Measurements from ENCODE around the gene MGMT. TPM values are rescaled to one million over a fixed set of nuclear protein-coding genes. Genes with fewer than 3 reads are reported as not detected.

The MGMT gene
- total RNA-seq, 1 donor from 2014 or later: 19.4 TPM

GRCh38 chr10:129702605-129703004 lies 235.6 kb downstream of the MGMT start:
- TF ChIP-seq CTCF (IDR thresholded peaks at IDR 0.05): no peak
- Histone ChIP-seq H3K9me3 (no peaks in the 10 kb centered on the region), H3K4me1 (no peaks in the 10 kb centered on the region), H3K36me3 (no peaks in the 10 kb centered on the region), H3K27ac (no peak overlapping the region), H3K27me3 (no peaks in the 10 kb centered on the region), H3K4me3 (no peak overlapping the region)
- DNase-seq: no peak
- ATAC-seq: no peak
- intact Hi-C loops (cut with DNase I): no loop called here

- DNase-seq: no peak
- ATAC-seq: no peak
- no peak for TF ChIP-seq CTCF (IDR thresholded peaks at IDR 0.05)
- H3K36me3 ChIP-seq: no peaks in the 10 kb centered on the region
- no peak overlapping the region for H3K4me3 ChIP-seq
- H3K4me1 ChIP-seq: peaks cover 6% of the 10 kb centered on the region
- no peak overlapping the region for H3K27ac ChIP-seq
- H3K9me3 ChIP-seq: no peaks in the 10 kb centered on the region
- intact Hi-C loops (cut with DNase I): no loop called here
- no peaks in the 10 kb centered on the region for H3K27me3 ChIP-seq
Observed at GRCh38 chr10:129703287-129704137, 236.5 kb downstream of the MGMT start.

- DNase-seq (no peak), ATAC-seq (no peak)
- H3K9me3 ChIP-seq: no peaks in the 10 kb centered on the region
- no peaks in the 10 kb centered on the region for H3K27me3 ChIP-seq
- H3K36me3 ChIP-seq: peaks cover 4% of the 10 kb centered on the region
- intact Hi-C loops (cut with DNase I): no loop called here
- H3K4me3 ChIP-seq: no peak overlapping the region
- no peak overlapping the region for H3K27ac ChIP-seq
- no peak for TF ChIP-seq CTCF (IDR thresholded peaks at IDR 0.05)
- H3K4me1 ChIP-seq: peaks cover 6% of the 10 kb centered on the region
Observed at GRCh38 chr10:129704225-129704624, 237.2 kb downstream of the MGMT start.

DNA sequence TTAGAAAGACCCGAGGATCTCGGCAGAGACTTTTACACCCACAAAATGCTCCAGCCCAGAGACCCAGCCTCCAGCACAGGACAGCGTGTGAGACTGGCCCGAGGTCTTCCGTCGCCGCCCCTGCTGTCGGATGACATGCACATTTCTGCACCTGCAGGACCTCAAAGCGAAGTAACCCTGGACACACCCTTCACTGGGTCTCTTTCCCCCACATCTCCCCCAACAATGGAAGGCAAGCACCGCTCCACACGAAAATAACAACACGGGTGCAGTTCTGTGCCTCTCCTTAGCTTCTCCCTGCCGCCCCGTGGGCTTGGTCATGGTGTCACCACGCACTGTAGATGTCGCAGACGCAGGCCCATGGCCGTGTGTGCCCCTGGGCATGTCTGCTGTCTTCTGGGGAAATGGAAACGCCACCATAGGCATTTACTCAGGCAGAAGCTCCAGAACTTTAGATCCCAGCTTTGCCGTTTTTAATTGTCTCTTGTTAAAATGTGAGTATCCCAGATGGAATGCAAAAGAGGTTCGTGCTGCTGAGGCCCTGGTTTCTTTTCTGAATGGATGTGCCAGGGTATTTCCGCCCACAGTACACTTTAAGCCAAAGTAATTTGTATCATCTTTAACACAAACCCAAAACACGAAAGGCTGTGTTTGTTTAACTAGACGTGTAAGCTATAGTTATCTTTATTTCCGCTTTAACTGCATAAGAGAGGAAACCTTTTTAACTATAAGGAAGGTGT lies 237.9 kb downstream of the MGMT start:
- ATAC-seq (no peak), DNase-seq (no peak)
- H3K4me3 ChIP-seq: no peak overlapping the region
- TF ChIP-seq CTCF (IDR thresholded peaks at IDR 0.05): no peak
- no peaks in the 10 kb centered on the region for H3K9me3 ChIP-seq
- H3K27me3 ChIP-seq: no peaks in the 10 kb centered on the region
- peaks cover 6% of the 10 kb centered on the region for H3K4me1 ChIP-seq
- intact Hi-C loops (cut with DNase I): no loop called here
- no peak overlapping the region for H3K27ac ChIP-seq
- H3K36me3 ChIP-seq: peaks cover 7% of the 10 kb centered on the region

DNA sequence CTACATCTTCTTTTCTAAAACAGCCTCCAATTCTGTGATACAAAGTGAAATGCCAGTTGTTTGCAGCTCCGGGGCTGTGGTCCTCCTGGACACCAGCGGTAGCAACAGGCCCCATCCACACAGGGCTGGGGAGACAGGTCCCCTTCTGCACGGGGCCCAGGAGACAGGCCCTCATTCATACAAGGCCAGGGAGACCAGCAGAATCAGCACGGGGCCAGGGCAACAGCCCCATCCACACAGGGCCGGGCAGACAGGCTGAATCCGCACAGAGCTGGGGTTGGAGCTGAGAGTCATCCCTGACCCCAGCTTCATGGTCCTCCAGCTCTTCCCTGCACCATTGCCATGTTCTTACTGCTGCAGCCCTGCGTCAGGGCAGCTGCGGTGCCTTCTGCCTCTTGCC lies 238.6 kb downstream of the MGMT start:
- Histone ChIP-seq H3K4me3 (no peak overlapping the region), H3K9me3 (no peaks in the 10 kb centered on the region), H3K4me1 (peaks cover 6% of the 10 kb centered on the region), H3K27ac (no peak overlapping the region), H3K27me3 (no peaks in the 10 kb centered on the region), H3K36me3 (peaks cover 7% of the 10 kb centered on the region)
- DNase-seq (no peak), ATAC-seq (no peak)
- no peak for TF ChIP-seq CTCF (IDR thresholded peaks at IDR 0.05)
- intact Hi-C loops (cut with DNase I): no loop called here
